Endothelial cell of umbilical vein (primary cell): ENCODE measurements around the gene TEKT5.

Experiments used
- CTCF ChIP-seq, 2 donors: IDR thresholded peaks; 1 replicate in 1 of 2; 2 replicates in 1 of 2; pipeline ENCODE4 v1.5.1; 2011; ENCODE audit warnings: low read length in 2 of 2, mild to moderate bottlenecking in 2 of 2, moderate library complexity in 2 of 2, control low read depth in 1 of 2, inconsistent platforms in 1 of 2, low read depth in 1 of 2; ENCODE audit not compliant: insufficient read depth in 1 of 2; ENCODE audit errors: extremely low read depth in 1 of 2
- EZH2 ChIP-seq: IDR thresholded peaks from 2 replicates; pipeline ENCODE4 v1.6.1; 2012; ENCODE audit warnings: borderline replicate concordance, low read depth, mild to moderate bottlenecking, moderate library complexity, low read length, inconsistent platforms; ENCODE audit not compliant: severe bottlenecking
- MAX ChIP-seq: IDR thresholded peaks from 2 replicates; pipeline ENCODE4 v1.6.1; 2011; ENCODE audit not compliant: insufficient read depth, insufficient read length
- MYC ChIP-seq: IDR thresholded peaks from one replicate; pipeline ENCODE4 v1.6.1; 2011; ENCODE audit warnings: mild to moderate bottlenecking, low read depth, low read length
- POLR2A ChIP-seq: IDR thresholded peaks from 2 replicates; pipeline ENCODE4 v1.6.1; 2012; ENCODE audit warnings: low read depth, mild to moderate bottlenecking, control low read depth, low read length
- POLR2AphosphoS5 ChIP-seq: IDR thresholded peaks from 2 replicates; pipeline ENCODE4 v1.6.1; 2012; ENCODE audit warnings: low read depth, mild to moderate bottlenecking, control low read depth, low read length, moderate library complexity; ENCODE audit not compliant: insufficient read depth

GRCh38 chr16:10609402-10609774 lies 85.3 kb downstream of the TEKT5 start:
- no peak for TF ChIP-seq CTCF (IDR thresholded peaks at IDR 0.05; ENCODE audit: extremely low read depth in 1 of 2, insufficient read depth in 1 of 2, low read depth in 1 of 2, low read length in 2 of 2)
- TF ChIP-seq EZH2 = no peak
- TF ChIP-seq MAX = no peak
- no peak for TF ChIP-seq POLR2AphosphoS5
- no peak for TF ChIP-seq POLR2A
- TF ChIP-seq MYC = no peak
